ENCODE data around the gene HOATZ. TPM values are rescaled to one million over a fixed set of nuclear protein-coding genes. Genes with fewer than 3 reads are reported as not detected.

HOATZ gene
- total RNA-seq, 1 donor from 2014 or later: not detected

- Mint-ChIP-seq H3K27me3 (peaks cover 9% of the 10 kb centered on the region), H3K36me3 (ENCODE audit: insufficient read depth) (no peaks in the 10 kb centered on the region), H3K4me1 (ENCODE audit: low read depth) (no peaks in the 10 kb centered on the region), H3K4me3 (ENCODE audit: low read depth) (no peak overlapping the region), H3K9me3 (ENCODE audit: low read depth) (no peaks in the 10 kb centered on the region), H3K27ac (no peak overlapping the region)
- DNase-seq (ENCODE audit: low spot score, unreplicated experiment): no peak
- TF ChIP-seq CTCF (IDR thresholded peaks at IDR 0.05; ENCODE audit: unreplicated experiment): no peak
Measured at GRCh38 chr11:111524056-111524455, 9.5 kb downstream of the HOATZ start.

GRCh38 chr11:111525456-111525855 lies 10.9 kb downstream of the HOATZ start:
- no peak for DNase-seq (ENCODE audit: low spot score, unreplicated experiment)
- H3K9me3 Mint-ChIP-seq (ENCODE audit: low read depth): no peaks in the 10 kb centered on the region
- H3K4me3 Mint-ChIP-seq (ENCODE audit: low read depth): no peak overlapping the region
- H3K27ac Mint-ChIP-seq: no peak overlapping the region
- H3K27me3 Mint-ChIP-seq: peaks cover 11% of the 10 kb centered on the region
- H3K36me3 Mint-ChIP-seq (ENCODE audit: insufficient read depth): no peaks in the 10 kb centered on the region
- no peak for TF ChIP-seq CTCF (IDR thresholded peaks at IDR 0.05; ENCODE audit: unreplicated experiment)
- H3K4me1 Mint-ChIP-seq (ENCODE audit: low read depth): no peaks in the 10 kb centered on the region

GRCh38 chr11:111526501-111526900 lies 11.9 kb downstream of the HOATZ start:
- no peaks in the 10 kb centered on the region for H3K9me3 Mint-ChIP-seq (ENCODE audit: low read depth)
- no peak for TF ChIP-seq CTCF (IDR thresholded peaks at IDR 0.05; ENCODE audit: unreplicated experiment)

GRCh38 chr11:111527279-111527678 lies 12.7 kb downstream of the HOATZ start:
- TF ChIP-seq CTCF (IDR thresholded peaks at IDR 0.05; ENCODE audit: unreplicated experiment): no peak
- H3K36me3 Mint-ChIP-seq (ENCODE audit: insufficient read depth): no peaks in the 10 kb centered on the region
- H3K4me1 Mint-ChIP-seq (ENCODE audit: low read depth): no peaks in the 10 kb centered on the region
- no peaks in the 10 kb centered on the region for H3K9me3 Mint-ChIP-seq (ENCODE audit: low read depth)
- H3K4me3 Mint-ChIP-seq (ENCODE audit: low read depth): no peak overlapping the region
- H3K27me3 Mint-ChIP-seq: peaks cover 11% of the 10 kb centered on the region
- no peak overlapping the region for H3K27ac Mint-ChIP-seq
- DNase-seq (ENCODE audit: low spot score, unreplicated experiment): no peak

More at GRCh38 chr11:111526501-111526900, 11.9 kb downstream of the HOATZ start:
- no peak overlapping the region for H3K4me3 Mint-ChIP-seq (ENCODE audit: low read depth)
- H3K27me3 Mint-ChIP-seq: peaks cover 11% of the 10 kb centered on the region
- DNase-seq (ENCODE audit: low spot score, unreplicated experiment): no peak
- no peaks in the 10 kb centered on the region for H3K4me1 Mint-ChIP-seq (ENCODE audit: low read depth)
- no peaks in the 10 kb centered on the region for H3K36me3 Mint-ChIP-seq (ENCODE audit: insufficient read depth)
- H3K27ac Mint-ChIP-seq: no peak overlapping the region

GRCh38 chr11:111528557-111528956 lies 14.0 kb downstream of the HOATZ start:
- H3K27ac Mint-ChIP-seq: no peak overlapping the region

More at GRCh38 chr11:111528557-111528956, 14.0 kb downstream of the HOATZ start:
- H3K4me1 Mint-ChIP-seq (ENCODE audit: low read depth): no peaks in the 10 kb centered on the region
- DNase-seq (ENCODE audit: low spot score, unreplicated experiment): no peak
- no peak for TF ChIP-seq CTCF (IDR thresholded peaks at IDR 0.05; ENCODE audit: unreplicated experiment)
- H3K27me3 Mint-ChIP-seq: peaks cover 11% of the 10 kb centered on the region
- H3K36me3 Mint-ChIP-seq (ENCODE audit: insufficient read depth): no peaks in the 10 kb centered on the region
- H3K4me3 Mint-ChIP-seq (ENCODE audit: low read depth): no peak overlapping the region
- no peaks in the 10 kb centered on the region for H3K9me3 Mint-ChIP-seq (ENCODE audit: low read depth)

Measured in progenitor cell of endocrine pancreas (in vitro differentiated cells).